ENCODE measurements around the gene TBCEL.

- TF ChIP-seq CTCF (IDR thresholded peaks at IDR 0.05) = no peak
- TF ChIP-seq POLR2A (IDR thresholded peaks at IDR 0.05) = no peak
Observed at GRCh38 chr11:121082670-121083069, 58.8 kb downstream of the TBCEL start.
